HG03039 (cell line): ENCODE measurements around the gene SPATS1.
"Not testable (repeated sequence)": the region's sequence is repeated elsewhere in the genome, so short reads cannot be mapped to it uniquely, and the experiment has no call there.

ENCODE experiments used
- ATAC-seq: cut with Tn5 transposase; IDR thresholded peaks from one replicate; pipeline ENCODE4 v1.9.1; 2021; ENCODE audit warnings: mild to moderate bottlenecking, moderate library complexity; ENCODE audit not compliant: unreplicated experiment

The SPATS1 gene

DNA sequence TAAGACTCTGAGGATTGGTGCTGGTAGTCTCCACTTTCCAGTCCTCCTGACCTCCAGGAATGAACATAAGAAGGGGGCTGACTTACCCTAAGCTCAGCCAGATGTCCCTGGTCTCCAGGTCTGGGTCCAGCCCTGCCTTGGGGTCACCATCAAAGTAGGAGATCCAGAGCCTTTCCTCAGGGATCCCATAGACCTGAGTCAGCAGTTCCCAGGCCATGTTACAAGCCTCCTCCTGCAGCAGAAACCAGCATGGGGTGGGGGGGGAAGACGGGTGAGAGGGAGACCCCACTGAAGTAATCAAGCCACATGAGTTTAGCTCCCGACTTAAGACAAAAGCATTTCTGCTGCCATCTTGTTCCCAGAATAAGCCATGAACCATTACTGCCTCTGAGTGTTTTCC is 31.1 kb upstream of the SPATS1 start:
- no peak for ATAC-seq

DNA sequence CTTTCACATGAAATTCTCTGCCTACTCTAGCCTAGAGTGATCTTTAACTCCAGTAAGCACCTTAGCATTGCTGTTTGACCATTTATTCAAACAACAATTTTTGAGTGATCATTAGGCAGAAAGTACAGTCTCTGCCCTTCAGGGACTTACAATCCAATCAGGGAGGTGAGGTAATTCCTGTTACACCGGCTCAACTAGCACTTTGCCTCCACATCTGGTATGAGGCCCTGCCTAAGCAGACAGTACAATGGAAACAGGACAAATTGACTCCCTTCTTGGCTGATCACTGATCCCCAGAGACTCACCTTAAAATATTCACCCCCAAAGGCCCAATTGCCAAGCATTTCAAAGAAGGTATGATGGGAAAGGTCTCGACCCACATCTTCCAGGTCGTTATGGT is 30.7 kb upstream of the SPATS1 start:
- ATAC-seq: no peak

DNA sequence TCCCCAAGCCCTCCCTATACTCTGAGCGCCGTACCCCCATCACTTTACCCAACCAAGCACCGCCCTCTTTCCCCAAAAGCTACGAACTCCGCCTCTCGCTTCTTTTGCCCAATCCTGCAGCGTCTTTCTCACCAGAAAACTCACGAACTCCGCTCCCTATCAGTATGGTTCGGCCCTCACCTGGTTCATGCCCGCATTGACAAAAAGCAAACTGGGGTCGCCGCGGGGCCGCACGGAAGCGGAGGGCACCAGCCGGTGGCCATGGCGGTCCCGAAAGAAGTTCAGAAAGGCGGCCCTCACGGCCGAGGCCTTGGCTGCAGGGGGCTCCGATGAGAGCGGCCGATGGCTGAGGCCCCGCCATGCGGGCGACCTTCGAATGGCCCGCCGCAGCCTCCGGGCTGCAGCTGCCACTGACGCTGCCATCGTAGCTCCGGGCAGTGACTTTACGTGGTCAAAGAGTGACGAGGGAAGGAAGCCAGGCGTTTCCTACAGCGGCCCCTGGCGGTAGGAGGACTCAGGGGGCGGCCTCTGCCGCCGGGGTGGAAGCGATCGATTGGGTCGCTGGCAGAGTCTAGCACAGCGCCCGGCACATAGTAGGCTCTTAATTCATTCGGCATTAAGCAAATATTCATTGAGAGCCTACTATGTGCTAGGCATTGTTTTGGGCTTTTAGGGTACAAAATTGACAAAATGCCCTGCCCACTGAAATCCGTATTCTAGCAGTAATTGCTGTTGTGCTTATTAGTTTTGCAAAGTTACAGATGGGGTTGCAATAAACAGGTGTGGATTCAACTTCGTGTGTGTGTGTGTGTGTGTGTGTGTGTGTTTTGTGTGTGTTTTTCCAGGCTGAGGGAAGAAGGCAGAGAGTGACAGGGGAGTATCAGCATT is 29.3 kb upstream of the SPATS1 start, which contains the start of gene AARS2:
AARS2 (minus strand) TSS at position 447 of the 888 bp plus-strand sequence; CDS start at position 423, 24 bp downstream.
- peak; percentile 83 for ATAC-seq

DNA sequence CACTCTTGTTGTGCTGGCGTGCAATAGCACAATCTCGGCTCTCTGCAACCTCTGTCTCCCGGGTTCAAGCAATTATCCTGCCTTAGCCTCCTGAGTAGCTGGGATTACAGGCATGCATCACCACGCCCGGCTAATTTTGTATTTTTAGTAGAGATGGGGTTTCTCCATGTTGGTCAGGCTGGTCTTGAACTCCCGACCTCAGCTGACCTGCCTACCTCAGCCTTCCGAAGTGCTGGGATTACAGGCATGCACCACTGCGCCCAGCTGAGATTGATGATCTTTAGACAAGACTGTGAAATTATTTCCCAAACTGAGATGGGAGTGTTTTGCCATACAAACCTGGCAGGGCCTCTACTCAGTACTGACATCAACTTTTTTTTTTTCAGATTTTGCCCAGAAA is 27.8 kb upstream of the SPATS1 start:
- not testable (repeated sequence) for ATAC-seq

DNA sequence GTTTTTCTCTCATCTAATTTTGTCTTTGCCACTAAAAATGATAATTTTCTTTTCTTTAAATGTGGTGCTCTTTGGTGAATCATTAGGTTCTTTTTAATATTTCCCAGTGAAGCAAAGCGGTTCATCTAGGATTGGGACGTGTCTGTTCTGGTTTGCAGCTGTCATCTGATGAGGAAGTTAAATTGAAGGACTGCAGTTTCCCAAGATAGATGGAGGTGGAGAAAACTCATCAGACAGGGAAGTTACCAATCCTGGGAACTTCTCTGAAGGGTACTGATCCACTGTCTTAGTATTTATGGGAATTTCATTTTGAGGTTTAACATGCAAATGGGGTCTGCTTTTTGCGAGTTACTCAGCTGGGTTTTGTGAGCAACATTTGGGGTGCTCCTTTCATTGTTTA is 26.9 kb upstream of the SPATS1 start:
- no peak for ATAC-seq

DNA sequence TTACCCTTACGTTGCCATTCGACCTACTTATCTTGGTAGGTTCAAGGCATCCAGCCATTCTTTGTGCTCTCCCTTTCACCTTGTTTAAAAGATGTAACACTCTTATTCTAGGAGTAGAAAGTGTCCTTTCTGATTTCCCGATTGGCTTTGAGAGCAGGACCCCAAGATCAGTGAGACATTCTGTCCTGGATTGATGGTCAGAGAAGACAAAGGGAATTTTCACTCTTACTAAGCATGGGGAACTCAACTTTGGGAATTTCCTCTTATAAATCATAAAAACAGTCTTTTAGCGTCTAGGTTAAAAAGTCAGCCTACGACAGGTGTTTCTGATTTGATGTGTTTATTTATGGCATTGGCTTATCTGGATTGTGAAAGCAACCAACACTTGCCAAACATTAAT is 26.5 kb upstream of the SPATS1 start:
- ATAC-seq: no peak

DNA sequence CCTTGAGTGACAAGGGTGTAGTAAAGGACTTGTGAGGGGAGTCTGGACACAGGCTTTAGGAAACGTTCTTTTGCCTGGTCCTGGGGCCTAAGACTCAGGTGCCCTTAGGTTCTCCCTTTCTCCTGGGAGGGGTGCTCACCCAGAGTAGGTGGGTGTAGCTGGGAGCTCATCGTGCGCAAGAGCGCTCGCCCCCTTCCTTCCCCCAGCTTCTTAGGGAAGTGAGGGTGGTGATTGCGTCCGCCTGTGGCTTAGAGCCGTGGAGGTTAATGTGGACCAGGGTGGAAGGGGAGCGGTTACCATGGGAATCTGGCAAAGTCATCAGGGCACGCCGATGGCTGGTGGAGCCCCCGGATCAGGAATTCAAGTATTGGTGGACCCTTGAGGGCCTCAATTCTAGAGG is 26.0 kb upstream of the SPATS1 start:
- ATAC-seq: no peak

DNA sequence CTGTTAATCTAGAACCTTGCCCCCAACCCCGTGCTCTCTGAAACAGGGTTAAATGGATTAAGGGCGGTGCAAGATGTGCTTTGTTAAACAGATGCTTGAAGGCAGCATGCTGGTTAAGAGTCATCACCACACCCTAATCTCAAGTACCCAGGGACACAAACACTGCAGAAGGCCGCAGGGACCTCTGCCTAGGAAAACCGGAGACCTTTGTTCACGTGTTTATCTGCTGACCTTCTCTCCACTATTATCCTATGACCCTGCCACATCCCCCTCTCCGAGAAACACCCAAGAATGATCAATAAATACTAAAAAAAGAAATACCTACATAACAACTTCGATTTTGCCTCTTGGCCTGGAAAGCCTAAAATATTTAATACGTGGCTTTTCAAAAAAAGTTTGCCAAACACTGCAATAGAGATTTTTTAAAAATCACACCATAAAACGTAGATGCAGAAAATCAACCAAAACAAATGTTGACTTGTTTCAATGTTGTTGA is 25.3 kb upstream of the SPATS1 start:
- not testable (repeated sequence) for ATAC-seq

DNA sequence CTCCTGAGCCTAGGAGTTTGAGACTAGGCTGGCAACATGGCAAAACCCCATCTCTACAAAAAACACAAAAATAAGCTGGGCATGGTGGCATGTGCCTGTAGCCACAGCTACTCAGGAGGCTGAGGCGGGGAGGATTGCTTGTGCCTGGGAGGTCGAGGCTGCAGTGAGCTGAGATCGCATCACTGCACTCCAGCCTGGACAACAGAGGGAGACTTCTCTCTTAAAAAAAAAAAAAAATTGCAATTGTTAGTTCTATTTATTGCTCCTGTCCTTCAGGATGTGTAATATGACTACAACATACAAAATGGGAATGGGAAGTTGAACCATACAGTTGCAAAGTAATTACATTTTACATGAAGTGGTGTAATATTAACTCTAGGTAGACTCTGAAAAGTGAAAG is 21.2 kb upstream of the SPATS1 start:
- ATAC-seq: no peak

DNA sequence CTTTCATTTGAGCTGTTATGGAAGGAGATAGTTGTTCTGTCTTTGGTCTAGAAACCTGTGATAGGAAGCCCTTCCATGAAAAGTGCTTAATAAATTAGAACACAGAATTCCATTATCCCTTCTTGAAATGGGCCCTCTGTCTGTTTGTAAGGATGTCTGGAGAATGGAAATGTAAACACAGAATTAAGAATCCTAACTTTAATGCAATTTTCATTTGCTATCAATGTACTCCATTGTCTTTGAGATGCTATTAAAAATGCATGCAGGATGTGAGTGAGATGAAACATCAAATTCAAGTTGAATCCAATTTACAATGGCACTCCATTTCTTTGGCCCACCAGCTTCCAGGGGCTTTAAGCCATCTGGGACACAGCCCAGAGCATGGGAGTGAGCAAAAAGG is 15.4 kb upstream of the SPATS1 start:
- no peak for ATAC-seq

DNA sequence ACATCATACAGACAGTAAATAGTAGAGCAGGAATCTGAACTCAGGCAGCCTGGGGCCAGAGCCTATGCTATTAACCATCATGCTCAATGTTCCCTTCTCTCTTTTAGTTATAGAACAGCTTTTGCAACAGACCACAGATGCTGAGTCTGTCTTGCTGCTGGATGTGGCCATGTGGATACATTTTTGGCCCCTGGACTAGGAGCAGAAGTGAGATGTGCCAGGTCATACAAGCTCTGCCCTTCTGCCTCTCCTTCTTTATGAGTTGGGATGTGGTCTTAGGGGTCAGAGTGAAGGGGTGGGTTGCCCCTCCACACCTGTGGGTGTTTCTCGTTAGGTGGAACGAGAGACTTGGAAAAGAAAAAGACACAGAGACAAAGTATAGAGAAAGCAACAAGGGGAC is 14.7 kb upstream of the SPATS1 start:
- no peak for ATAC-seq

DNA sequence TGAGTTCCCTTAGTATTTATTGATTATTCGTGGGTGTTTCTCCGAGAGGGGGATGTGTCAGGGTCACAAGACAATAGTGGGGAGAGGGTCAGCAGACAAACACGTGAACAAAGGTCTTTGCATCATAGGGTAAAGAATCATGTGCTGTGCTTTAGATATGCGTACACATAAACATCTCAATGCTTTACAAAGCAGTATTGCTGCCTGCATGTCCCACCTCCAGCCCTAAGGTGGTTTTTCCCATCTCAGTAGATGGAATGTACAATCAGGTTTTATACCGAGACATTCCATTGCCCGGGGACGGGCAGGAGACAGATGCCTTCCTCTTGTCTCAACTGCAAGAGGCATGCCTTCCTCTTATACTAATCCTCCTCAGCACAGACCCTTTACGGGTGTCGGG is 14.2 kb upstream of the SPATS1 start:
- not testable (repeated sequence) for ATAC-seq

DNA sequence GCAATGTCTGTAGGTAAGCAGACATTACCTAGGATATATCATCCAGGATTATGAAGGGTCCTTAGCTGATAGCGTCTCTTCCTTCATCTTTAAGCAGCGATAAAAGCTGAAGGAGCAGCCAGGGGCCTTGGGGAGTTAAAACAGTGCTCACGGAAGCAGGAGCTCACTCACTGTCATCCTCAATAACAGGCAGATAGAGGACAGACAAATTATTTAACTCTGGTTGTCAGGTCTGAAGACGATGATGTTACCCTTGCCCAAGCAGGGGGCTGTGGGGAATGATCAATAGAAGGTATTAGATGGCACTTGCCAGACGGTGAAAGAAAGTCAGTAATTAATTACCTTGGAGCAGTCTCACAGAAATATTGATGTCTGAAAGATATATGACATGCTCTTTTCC is 12.6 kb upstream of the SPATS1 start:
- ATAC-seq: no peak

DNA sequence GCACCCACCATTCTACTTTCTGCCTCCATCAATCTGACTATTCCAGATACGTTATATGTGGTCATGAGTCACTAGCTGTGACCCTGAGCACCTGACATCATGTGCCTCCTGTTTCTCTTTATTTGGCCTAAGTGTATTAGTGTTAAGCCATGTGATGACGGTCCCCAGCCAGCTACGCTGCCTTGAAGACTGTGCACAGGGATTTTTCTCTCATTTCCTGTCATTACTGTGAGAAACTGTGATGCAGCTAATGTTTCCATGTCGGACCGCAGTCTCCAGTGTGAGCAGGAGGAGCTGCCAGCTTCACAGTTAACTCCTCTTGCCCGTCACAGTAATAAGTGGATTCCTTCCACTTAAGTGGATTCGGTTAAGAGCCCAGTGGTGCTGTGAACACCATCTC is 9.9 kb upstream of the SPATS1 start:
- ATAC-seq: no peak

DNA sequence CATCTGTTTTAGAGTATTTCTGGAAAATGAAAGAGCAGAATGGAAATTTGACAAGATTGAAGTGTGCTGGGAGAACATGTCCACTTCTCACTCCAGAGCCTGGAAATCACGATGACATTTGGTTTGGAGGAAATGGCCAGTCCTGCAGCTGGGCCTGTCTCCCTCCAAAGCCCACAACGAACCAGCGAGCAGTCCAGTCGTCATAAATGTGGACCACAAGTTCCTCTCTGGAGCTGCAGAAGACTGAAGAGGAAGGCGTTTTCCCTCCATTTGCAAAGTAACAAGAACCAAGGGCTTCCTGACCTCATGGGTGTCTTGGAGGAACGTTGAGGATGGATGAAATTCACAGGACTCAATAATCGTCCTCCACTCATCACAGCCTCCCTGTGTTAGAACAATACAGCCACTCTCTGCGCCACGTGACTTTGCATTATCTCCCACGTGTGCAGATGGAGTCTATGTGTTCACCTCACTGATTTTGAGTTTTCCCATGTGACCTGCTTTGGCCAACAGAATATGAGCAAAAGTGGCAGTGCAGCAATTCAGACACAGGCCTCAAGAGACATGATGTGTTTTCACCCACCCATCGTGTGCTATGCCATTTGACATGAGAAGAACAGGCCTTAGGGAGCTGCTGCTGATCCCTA is 9.1 kb upstream of the SPATS1 start:
- ATAC-seq: no peak

DNA sequence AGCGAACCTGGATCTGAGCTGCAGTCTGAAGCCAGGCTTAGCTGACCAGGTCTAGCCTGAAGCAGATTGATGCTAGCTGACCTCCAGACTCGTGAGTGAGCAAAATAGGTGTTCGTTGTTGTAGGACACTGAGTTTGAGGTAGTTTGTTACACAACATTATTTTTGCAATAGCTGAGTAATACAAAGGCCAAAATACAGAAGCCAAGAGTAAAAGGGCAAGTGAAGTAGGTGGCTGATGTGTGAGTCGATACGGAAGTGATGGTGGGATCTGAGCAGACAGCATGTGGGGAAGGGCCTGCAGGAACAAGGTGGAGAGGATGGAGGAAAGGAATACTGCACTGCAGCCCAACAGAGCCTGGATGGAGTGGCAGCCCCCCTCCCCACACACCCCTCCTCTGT is 8.5 kb upstream of the SPATS1 start:
- no peak for ATAC-seq

DNA sequence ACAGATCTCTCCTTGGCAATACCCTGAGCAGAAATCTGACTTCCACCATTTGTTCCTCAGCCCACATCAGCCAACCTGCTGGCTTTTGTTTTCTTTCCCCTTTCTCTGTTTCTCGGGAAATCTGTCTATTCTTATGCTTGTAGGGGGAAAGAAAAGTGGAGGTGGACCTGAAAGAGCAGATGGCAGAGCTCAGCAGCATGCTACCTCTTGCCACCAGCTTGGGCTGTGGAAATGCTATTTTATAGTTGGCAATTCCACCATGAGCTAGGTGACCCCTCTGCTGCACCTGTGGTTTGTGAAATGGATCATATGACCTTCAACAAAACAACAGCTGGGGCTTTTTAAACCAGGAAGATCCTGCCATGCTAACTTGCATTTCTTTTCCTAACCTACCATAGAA is 6.8 kb upstream of the SPATS1 start:
- no peak for ATAC-seq

DNA sequence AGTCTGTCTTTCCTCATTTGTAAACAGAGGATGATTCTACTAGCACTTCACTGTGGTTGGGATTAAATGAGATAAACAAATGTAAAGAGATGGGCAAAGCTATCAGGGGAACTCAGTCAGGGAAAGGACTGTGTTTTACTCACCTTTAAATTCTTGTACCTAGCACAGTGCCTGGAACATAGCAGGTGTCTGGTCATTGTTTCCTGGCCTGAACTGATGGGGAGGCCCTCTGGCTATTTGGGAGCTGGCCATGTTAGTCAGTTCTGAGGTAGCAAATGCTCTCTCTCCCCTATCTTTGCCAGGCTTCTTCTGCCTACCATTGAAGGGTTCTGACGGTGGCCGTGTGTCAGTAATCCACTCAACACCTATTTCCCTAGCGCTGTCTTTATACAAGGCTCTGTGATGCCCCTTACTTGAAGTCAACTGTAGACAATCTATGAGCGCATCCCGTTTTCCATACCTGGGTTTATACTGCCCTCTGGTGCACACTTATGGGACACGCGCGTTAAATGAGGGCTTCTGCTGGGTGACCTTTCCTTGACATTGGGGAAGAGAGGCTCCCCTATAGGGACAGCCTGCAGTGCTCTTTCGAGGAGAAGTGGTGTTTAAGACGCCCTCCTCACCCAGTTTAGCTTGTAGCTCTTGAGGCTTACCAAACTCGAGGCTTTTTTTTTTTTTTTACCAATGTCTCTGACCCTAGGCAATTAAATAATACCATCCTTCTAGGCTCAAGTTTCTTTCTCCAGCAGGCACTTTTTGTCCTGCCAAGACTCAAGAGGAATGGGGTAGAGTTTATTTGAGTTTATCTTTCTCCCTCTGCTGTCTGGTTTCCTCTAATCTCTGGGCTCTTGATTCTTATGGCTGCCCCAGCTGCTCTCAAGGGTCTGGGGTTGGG is 4.0 kb upstream of the SPATS1 start:
- ATAC-seq: peak; percentile 57

DNA sequence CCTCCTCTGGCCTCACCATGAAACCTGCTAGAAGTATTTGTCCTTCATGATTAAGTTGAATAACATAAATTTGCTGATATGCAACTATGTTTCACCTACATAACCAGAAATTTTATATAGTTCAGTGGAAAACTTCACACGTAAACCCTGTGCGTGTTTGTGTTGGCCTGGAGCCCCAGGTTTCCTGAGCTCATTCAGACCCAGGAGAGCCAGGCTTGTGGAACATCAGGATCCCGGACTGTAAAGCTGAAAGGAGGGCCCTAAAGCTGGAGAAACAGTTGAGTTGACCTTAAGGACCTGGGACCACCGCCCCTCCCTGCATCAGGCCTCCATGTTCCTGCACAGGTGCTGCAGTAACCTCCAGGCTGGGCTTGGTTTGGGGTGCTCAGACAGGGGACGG is 3.1 kb upstream of the SPATS1 start:
- ATAC-seq: no peak

DNA sequence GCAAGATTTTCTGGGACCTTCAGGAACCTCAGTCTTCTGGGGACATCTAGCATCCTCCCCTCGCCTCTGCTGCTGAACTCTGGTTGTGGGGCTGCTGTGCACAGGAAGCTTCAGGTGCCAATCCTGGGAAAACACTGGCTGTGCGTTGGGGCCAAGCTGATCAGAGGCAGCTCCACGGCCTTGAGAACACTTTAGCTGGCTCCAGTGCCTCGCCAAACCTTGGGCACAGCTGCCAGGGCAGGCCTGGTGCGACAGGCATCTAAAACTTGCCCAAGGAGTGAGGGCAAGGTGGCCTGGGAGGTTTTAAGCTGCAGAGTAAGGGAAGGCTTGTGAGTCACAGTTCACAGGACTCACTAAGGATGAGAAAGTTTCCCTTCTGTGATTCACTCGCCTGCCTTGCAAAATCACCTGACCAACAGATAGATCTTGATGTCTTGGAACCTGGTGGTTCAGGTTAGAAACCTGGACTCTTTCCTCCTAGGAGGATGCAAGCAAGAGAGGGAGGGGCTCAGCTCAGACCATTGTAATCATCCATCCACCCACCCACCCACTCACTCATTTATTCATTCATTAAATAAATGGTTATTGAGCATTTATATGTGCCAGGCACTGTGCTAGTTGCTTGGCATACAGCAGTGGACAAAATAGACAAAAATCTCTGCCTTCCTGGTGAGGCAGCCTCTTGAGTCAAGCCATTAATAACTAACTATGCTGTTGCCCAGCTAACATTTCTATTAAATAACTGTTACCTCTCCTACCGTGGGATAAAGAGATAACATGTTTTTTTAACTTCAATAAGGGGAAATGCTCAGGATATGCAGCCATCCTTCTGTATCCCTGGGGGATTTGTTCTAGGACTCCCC is 2.5 kb upstream of the SPATS1 start:
- ATAC-seq: no peak
